ENCODE data around the gene CRYL1. TPM values are rescaled to one million over a fixed set of nuclear protein-coding genes. Genes with fewer than 3 reads are reported as not detected.

The CRYL1 gene
- total RNA-seq, 1 donor from 2014 or later, result 8.7 TPM

DNA sequence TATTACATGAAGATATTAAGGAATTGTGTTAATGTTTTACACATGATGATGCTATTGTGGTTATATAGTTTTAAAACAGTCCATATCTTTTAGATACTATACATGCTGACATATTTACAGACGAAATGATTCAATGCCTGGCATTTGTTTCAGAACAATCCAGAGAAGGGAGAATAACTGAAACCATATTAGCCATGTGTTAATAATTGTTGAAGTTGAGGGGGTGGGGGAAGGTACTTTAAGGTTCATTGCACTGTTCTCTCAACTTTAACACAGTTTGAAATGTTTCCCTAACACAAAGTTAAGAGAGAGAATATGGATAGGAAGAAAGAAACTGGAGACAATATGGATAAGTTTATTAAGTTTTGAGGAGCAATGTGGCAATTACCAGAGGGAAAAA is 5.8 kb downstream of the CRYL1 start:
- no peaks in the 10 kb centered on the region for H3K36me3 Mint-ChIP-seq (ENCODE audit: low read depth)
- no peak for DNase-seq (ENCODE audit: low spot score)
- H3K27me3 Mint-ChIP-seq (ENCODE audit: low read depth), result no peaks in the 10 kb centered on the region
- intact Hi-C loops (cut with micrococcal nuclease), result loop anchor here (10.0 kb wide), 1 partner anchor 185 kb away; the partner anchor contains the start of gene IL17D
- no peaks in the 10 kb centered on the region for H3K9me3 Mint-ChIP-seq
- no peak overlapping the region for H3K27ac Mint-ChIP-seq
- H3K4me1 Mint-ChIP-seq (ENCODE audit: low read depth), result peaks cover 5% of the 10 kb centered on the region
- H3K4me3 Mint-ChIP-seq (ENCODE audit: low read depth), result no peak overlapping the region

DNA sequence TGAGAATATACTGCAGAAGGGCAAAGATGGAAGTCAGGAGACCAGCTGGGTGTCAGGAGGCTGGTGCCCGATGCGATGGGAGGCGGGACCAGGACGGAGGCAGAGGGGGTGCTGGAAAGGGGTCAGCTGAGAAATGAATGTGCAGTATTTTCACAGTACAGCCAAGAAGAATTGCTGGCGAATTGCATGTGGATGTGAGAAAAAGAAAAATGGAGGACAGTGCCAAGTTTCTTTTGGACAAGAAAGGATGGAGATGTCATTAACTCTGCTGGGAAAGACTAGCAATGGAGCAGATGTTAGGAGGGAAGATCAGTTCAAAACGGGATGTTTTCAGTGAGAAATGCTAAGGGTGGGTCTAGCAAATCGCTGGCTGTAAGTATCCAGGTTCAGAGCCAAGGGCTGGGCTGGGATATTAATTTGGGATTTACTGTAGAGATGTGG is 7.0 kb downstream of the CRYL1 start:
- no peak for DNase-seq (ENCODE audit: low spot score)
- Mint-ChIP-seq H3K9me3 (no peaks in the 10 kb centered on the region), H3K4me1 (ENCODE audit: low read depth) (peaks cover 2% of the 10 kb centered on the region), H3K27me3 (ENCODE audit: low read depth) (no peaks in the 10 kb centered on the region), H3K27ac (no peak overlapping the region), H3K36me3 (ENCODE audit: low read depth) (no peaks in the 10 kb centered on the region), H3K4me3 (ENCODE audit: low read depth) (no peak overlapping the region)
- intact Hi-C loops (cut with micrococcal nuclease), result no loop called here

DNA sequence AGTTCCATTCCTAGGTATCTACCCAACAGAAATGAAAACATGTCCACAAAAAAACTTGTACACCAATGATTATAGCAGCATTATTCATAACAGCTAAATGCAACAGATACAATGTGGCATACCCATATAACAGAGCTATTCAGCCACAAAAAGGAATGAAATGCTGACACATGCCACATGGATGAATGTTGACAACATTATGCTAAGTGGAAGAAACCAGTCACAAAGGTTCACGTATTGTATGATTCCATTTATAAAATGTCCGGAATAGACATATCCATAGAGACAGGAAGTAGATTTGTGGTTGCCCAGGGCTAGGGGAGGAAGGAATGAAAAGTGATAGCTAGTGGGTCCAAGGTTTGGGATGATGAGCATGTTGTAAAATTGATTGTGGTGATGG is 10.8 kb downstream of the CRYL1 start:
- no peak overlapping the region for H3K27ac Mint-ChIP-seq

DNA sequence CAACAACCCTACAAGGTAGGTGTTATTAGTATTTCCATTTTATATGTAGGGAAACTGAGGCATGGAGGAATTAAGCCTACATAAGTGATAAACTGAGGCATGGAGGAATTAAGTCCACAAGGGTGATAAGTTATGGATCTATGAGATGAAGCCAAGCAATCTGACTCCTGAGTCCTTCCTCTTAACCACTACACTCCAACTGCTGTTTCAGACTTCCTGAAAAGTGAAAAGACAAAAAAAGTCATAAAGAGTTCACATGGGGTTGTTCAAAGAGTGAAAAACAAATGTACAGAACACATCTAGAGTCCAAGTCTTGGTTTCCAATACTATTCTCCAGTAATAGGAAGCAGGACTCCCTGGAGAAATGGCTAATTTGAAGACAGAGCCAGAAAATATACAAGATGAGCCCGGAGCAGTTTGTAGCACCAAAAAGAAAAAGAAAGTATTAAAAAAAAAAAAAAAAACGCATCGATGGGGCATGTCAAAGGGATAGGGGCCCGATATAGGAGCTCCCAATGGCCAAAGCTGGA is 12.1 kb downstream of the CRYL1 start:
- Mint-ChIP-seq H3K27me3 (ENCODE audit: low read depth) (no peaks in the 10 kb centered on the region), H3K36me3 (ENCODE audit: low read depth) (peaks cover 6% of the 10 kb centered on the region), H3K4me1 (ENCODE audit: low read depth) (no peaks in the 10 kb centered on the region), H3K27ac (no peak overlapping the region), H3K9me3 (no peaks in the 10 kb centered on the region), H3K4me3 (ENCODE audit: low read depth) (no peak overlapping the region)
- no peak for DNase-seq (ENCODE audit: low spot score)
- intact Hi-C loops (cut with micrococcal nuclease), result no loop called here

More for the DNA sequence above, 10.8 kb downstream of the CRYL1 start:
- Mint-ChIP-seq H3K36me3 (ENCODE audit: low read depth) (peaks cover 6% of the 10 kb centered on the region), H3K9me3 (no peaks in the 10 kb centered on the region), H3K4me3 (ENCODE audit: low read depth) (no peak overlapping the region), H3K27me3 (ENCODE audit: low read depth) (no peaks in the 10 kb centered on the region), H3K4me1 (ENCODE audit: low read depth) (no peaks in the 10 kb centered on the region)
- no peak for DNase-seq (ENCODE audit: low spot score)
- intact Hi-C loops (cut with micrococcal nuclease), result no loop called here

DNA sequence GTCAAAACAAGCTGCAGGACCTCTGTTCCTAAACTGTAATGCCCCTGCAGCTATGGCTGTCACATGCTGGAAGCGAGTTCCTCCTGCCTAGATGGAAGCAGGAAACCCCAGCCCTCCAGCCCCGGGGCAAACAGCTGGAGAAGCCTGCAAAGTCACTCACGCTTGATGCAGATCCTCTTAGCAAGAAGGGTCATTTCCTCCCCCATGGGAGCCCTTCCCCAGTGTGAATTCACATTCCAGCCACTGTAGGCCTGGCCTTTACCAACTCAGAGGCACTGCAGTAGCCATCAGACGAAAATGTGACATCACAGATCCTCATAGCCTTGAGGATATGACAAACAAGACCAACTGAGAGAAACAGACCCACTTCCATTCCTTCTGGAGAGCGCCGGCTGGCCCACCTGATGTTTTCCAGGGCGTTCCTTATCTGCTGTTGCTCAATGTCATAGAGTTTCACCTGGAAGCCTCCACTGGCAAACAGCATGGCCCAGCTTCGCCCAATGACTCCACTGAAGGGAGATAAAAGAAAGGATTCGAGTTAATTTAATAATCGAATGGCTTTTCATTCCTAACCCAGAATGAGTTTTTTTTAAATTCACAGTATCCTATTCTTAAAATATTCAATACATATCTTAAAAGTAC is 13.5 kb downstream of the CRYL1 start:
- Mint-ChIP-seq H3K36me3 (ENCODE audit: low read depth) (peaks cover 6% of the 10 kb centered on the region), H3K9me3 (no peaks in the 10 kb centered on the region), H3K27ac (no peak overlapping the region), H3K27me3 (ENCODE audit: low read depth) (no peaks in the 10 kb centered on the region), H3K4me3 (ENCODE audit: low read depth) (no peak overlapping the region), H3K4me1 (ENCODE audit: low read depth) (no peaks in the 10 kb centered on the region)
- DNase-seq (ENCODE audit: low spot score), result no peak
- intact Hi-C loops (cut with micrococcal nuclease), result no loop called here

DNA sequence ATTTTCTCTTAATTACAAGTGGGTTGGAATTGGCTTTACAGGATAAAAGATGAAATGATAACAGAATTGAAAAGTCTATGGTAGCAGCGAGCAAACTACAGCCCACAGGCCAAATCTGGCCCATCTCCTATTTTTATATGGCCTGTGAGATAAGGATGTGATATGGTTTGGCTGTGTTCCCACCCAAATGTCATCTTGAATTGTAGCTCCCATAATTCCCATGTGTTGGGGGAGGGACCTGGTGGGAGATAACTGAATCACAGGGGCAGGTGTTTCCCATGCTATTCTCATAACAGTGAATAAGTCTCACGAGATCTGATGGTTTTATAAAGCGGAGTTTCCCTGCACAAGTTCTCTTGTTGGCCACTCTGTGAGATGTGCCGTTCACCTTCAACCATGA is 19.0 kb downstream of the CRYL1 start:
- intact Hi-C loops (cut with micrococcal nuclease), result no loop called here
- H3K4me1 Mint-ChIP-seq (ENCODE audit: low read depth), result no peaks in the 10 kb centered on the region
- no peaks in the 10 kb centered on the region for H3K9me3 Mint-ChIP-seq
- no peaks in the 10 kb centered on the region for H3K27me3 Mint-ChIP-seq (ENCODE audit: low read depth)
- no peak overlapping the region for H3K4me3 Mint-ChIP-seq (ENCODE audit: low read depth)
- DNase-seq (ENCODE audit: low spot score), result no peak
- H3K36me3 Mint-ChIP-seq (ENCODE audit: low read depth), result peaks cover under 1% of the 10 kb centered on the region
- no peak overlapping the region for H3K27ac Mint-ChIP-seq

DNA sequence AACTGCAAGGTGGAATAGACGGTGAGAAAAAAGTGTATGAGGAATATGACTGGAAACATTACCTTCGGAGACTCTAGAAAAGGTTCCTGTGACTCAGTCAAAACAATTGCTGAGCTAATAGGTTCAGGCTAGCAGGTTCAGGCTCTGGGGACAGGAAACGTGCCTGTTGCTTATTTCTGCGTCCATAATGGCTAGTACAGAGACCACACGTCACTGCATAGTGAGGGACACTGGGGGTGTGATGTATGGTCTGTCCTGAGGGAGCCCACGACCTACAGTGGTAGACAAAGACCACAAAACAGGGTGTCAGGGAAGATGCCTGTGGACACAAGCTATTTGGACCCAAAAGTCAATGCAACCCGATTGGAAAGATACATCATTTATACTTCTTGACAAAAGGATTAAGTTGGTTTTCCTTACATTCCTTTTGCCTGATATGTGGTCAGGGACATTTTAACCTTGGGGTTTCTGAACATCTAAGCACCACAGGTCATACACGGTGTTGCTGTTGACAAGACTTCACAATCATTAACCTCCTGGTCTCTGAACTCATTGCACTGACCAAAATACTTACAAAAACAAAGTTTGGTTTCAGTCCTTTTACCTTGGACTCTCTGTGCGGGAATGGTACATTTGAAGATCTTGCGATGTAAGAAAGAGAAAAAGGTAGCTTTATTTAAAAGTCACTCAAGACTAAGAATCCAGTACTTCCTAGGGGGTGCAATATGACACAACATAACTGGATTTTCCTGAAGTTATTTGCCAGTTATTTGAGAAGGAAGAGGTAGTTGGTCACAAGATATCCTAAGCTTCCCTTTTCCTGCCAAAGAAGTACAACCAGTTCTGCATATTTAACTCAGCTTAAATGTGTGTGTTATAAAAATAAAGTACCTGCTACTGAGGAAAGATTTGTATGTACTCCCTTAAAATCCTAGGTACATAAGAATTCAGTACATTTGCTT is 20.0 kb downstream of the CRYL1 start:
- Mint-ChIP-seq H3K27ac (no peak overlapping the region), H3K4me1 (ENCODE audit: low read depth) (no peaks in the 10 kb centered on the region), H3K27me3 (ENCODE audit: low read depth) (no peaks in the 10 kb centered on the region), H3K9me3 (no peaks in the 10 kb centered on the region), H3K4me3 (ENCODE audit: low read depth) (no peak overlapping the region), H3K36me3 (ENCODE audit: low read depth) (no peaks in the 10 kb centered on the region)
- DNase-seq (ENCODE audit: low spot score), result no peak
- intact Hi-C loops (cut with micrococcal nuclease), result no loop called here

DNA sequence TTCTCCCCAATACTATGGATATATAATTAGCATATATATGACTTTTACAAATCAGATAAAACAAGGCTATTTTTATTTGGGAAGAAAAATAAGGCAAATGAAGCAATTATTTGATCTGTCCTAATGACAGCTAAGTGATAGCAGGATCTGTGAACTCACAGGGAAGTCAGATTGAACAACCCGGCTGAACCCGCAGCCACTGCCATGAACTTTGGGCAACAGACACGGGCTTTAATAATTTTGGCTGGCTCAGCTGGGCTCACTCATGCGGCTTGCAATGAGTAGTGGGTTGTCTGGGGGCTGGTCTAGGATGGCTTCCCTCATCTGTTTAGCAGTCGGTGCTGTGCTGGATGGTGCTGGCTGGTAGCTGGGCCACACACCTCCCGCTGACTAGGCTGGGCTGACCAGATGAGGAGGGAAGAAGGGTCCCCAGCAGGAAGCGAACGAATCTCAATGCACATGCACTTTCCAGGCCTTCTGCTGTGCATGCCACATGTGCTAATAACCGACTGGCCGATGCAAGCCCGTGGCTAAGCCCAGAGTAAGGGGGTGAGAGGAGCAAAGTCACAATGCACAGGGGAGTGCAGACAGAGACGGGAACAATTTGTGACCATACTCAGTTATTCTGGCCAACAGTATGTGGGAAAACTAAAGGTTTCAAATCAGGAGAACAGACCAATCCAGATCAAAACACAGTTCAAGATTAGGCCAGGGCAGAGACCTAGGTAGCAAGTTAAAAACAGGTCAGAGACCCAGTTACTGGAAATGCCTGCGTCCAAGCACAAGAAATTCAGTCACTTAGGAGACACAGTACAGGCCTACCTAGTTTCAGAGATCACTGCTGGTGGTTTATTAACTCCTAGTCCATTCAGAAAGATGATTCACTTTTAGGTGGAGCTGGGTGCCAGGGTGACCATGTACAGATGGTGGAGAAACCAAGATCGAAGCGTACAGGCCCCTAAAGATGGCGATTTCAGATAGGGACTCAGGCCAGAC is 22.3 kb downstream of the CRYL1 start:
- Mint-ChIP-seq H3K4me1 (ENCODE audit: low read depth) (no peaks in the 10 kb centered on the region), H3K36me3 (ENCODE audit: low read depth) (peaks cover 3% of the 10 kb centered on the region), H3K27me3 (ENCODE audit: low read depth) (no peaks in the 10 kb centered on the region), H3K4me3 (ENCODE audit: low read depth) (no peak overlapping the region), H3K27ac (no peak overlapping the region), H3K9me3 (peaks cover 4% of the 10 kb centered on the region)
- intact Hi-C loops (cut with micrococcal nuclease), result no loop called here
- no peak for DNase-seq (ENCODE audit: low spot score)

DNA sequence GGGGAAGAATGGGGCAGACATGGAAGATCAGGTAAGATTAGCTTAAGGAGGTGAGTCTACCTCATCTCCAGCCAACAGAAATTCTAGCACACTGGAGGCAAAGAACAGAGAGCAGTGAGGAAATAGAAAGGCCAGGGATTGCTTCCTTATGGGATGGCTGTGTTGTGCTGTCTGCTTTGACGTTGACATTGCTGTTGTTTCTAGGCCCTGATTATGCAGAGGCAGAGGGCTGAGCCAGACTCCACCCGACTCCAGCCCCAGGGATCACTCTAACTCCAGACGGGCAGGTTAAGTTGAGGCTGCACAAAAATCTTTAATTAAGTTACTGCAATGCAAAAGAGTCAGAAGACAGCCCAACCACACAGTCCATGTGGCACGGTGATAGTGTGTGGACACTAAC is 24.1 kb downstream of the CRYL1 start:
- H3K27me3 Mint-ChIP-seq (ENCODE audit: low read depth), result no peaks in the 10 kb centered on the region
- peaks cover 3% of the 10 kb centered on the region for H3K36me3 Mint-ChIP-seq (ENCODE audit: low read depth)
- no peak for DNase-seq (ENCODE audit: low spot score)
- H3K4me3 Mint-ChIP-seq (ENCODE audit: low read depth), result no peak overlapping the region
- no peak overlapping the region for H3K27ac Mint-ChIP-seq
- no peaks in the 10 kb centered on the region for H3K4me1 Mint-ChIP-seq (ENCODE audit: low read depth)
- peaks cover 4% of the 10 kb centered on the region for H3K9me3 Mint-ChIP-seq
- intact Hi-C loops (cut with micrococcal nuclease), result no loop called here

DNA sequence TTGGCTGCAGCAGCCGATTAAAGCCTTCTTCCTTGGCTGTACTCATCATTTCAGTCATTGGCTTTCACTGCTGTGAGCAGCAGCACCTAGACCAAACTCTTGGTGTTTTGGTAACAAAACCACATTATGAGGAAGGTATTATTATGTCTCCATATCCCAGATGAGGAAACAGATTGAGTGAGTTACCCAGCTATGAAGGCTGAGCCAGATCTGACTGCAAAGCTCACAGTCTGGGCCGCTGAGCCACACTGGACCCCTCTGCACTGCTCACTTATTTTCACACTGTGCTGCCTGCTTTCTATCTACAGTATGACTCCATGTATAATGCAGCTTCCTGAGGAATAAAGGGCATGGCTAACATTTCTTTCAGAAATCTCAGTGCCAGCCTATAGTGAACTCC is 24.5 kb downstream of the CRYL1 start:
- DNase-seq (ENCODE audit: low spot score), result no peak
- intact Hi-C loops (cut with micrococcal nuclease), result no loop called here
- Mint-ChIP-seq H3K27me3 (ENCODE audit: low read depth) (no peaks in the 10 kb centered on the region), H3K9me3 (peaks cover 4% of the 10 kb centered on the region), H3K4me3 (ENCODE audit: low read depth) (no peak overlapping the region), H3K4me1 (ENCODE audit: low read depth) (no peaks in the 10 kb centered on the region), H3K27ac (no peak overlapping the region), H3K36me3 (ENCODE audit: low read depth) (peaks cover 3% of the 10 kb centered on the region)

DNA sequence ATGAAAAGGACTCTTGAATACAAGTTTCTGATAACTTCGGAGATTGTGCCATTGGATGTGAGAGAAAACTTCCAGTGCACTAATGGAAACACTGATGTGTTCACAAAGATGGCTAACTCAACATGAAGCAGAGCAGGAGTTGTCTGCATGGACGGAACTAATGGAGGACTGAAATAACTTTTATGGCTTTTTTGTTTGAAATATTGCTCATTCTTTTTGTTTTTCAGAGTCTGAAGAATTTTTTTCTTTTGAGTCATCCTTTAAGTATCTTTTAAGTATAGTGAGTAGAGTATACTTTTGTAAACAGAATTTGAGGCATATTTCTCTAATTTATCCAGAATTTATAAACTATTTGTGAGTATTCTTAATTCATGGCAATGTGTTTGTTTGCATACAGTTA is 25.7 kb downstream of the CRYL1 start:
- intact Hi-C loops (cut with micrococcal nuclease), result loop anchor here (5.0 kb wide), 1 partner anchor 212 kb away; no protein-coding TSS in a partner anchor
- DNase-seq (ENCODE audit: low spot score), result no peak
- no peak overlapping the region for H3K4me3 Mint-ChIP-seq (ENCODE audit: low read depth)
- H3K4me1 Mint-ChIP-seq (ENCODE audit: low read depth), result no peaks in the 10 kb centered on the region
- H3K27ac Mint-ChIP-seq, result no peak overlapping the region
- no peaks in the 10 kb centered on the region for H3K27me3 Mint-ChIP-seq (ENCODE audit: low read depth)
- peaks cover 3% of the 10 kb centered on the region for H3K36me3 Mint-ChIP-seq (ENCODE audit: low read depth)
- peaks cover 4% of the 10 kb centered on the region for H3K9me3 Mint-ChIP-seq

DNA sequence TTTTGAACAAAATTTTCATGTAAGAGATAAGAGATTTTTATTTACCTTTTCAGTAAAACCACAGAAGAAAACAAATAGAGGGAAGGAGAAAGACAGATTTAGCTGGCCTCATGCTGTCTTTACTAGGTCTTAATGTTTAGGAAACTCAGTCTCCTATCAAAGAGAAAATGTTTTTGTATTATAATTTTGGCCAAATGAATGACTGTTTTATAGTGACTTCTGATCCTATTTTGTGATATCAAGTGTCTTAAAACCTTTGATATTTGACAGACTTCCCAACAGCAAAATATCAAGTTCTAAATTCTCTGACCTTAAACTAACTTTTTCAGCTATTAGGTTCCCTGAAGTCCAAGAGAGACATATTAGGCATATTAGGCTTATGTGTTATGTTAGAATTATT is 27.0 kb downstream of the CRYL1 start:
- H3K4me3 Mint-ChIP-seq (ENCODE audit: low read depth), result no peak overlapping the region
- peaks cover 4% of the 10 kb centered on the region for H3K9me3 Mint-ChIP-seq
- no peak for DNase-seq (ENCODE audit: low spot score)
- no peak overlapping the region for H3K27ac Mint-ChIP-seq
- H3K4me1 Mint-ChIP-seq (ENCODE audit: low read depth), result no peaks in the 10 kb centered on the region
- intact Hi-C loops (cut with micrococcal nuclease), result loop anchor here (5.0 kb wide), 1 partner anchor 214 kb away; no protein-coding TSS in a partner anchor
- no peaks in the 10 kb centered on the region for H3K27me3 Mint-ChIP-seq (ENCODE audit: low read depth)
- H3K36me3 Mint-ChIP-seq (ENCODE audit: low read depth), result peaks cover 3% of the 10 kb centered on the region
